NCI-H748 treated with DMSO at 0.1 percent for 48 hours (cell line): ENCODE results near the gene PKMYT1.

Experiments used
- DNase-seq: peaks from one replicate; lab custom pipeline; 2025; lab: John Stamatoyannopoulos, UW

The PKMYT1 gene

GRCh38 chr16:3017794-3018506 lies 37.7 kb upstream of the PKMYT1 start, which contains the start of gene CLDN6:
Gene CLDN6 (minus strand): TSS chr16:3018183. CDS start chr16:3016021, 2,162 bp downstream.
- no peak for DNase-seq

GRCh38 chr16:3017344-3017743 lies 37.1 kb upstream of the PKMYT1 start:
- DNase-seq: no peak

- no peak for DNase-seq
Observed at GRCh38 chr16:3015865-3016521, 35.7 kb upstream of the PKMYT1 start.

GRCh38 chr16:3014971-3015370 lies 34.7 kb upstream of the PKMYT1 start:
- DNase-seq: no peak

GRCh38 chr16:3013998-3014690 lies 33.9 kb upstream of the PKMYT1 start:
- no peak for DNase-seq

- DNase-seq: no peak
Observed at GRCh38 chr16:3013491-3013951, 33.3 kb upstream of the PKMYT1 start.

GRCh38 chr16:3012828-3013420 lies 32.7 kb upstream of the PKMYT1 start, which contains the start of gene CLDN9:
Gene CLDN9 (plus strand): TSS chr16:3012923. CDS start chr16:3013363, 440 bp downstream.
- DNase-seq: no peak

GRCh38 chr16:3012246-3012645 lies 32.0 kb upstream of the PKMYT1 start:
- DNase-seq: peak; percentile 28

GRCh38 chr16:3010510-3010909 lies 30.3 kb upstream of the PKMYT1 start:
- no peak for DNase-seq

GRCh38 chr16:3009568-3010390 lies 29.5 kb upstream of the PKMYT1 start:
- DNase-seq: no peak

- DNase-seq: no peak
Observed at GRCh38 chr16:3008690-3009037, 28.4 kb upstream of the PKMYT1 start.

- DNase-seq: no peak
Observed at GRCh38 chr16:3007957-3008689, 27.9 kb upstream of the PKMYT1 start.

GRCh38 chr16:3007059-3007956 lies 27.1 kb upstream of the PKMYT1 start:
- no peak for DNase-seq

GRCh38 chr16:3004781-3005284 lies 24.6 kb upstream of the PKMYT1 start:
- no peak for DNase-seq

- DNase-seq: no peak
Observed at GRCh38 chr16:3004319-3004718, 24.1 kb upstream of the PKMYT1 start.

GRCh38 chr16:3003582-3004270 lies 23.5 kb upstream of the PKMYT1 start:
- DNase-seq: peak; percentile 91

GRCh38 chr16:3001316-3001715 lies 21.1 kb upstream of the PKMYT1 start:
- DNase-seq: no peak

GRCh38 chr16:3000540-3000939 lies 20.3 kb upstream of the PKMYT1 start:
- DNase-seq: no peak

GRCh38 chr16:2999929-3000328 lies 19.7 kb upstream of the PKMYT1 start:
- DNase-seq: no peak
